Heart left ventricle (tissue), 16 donors: Measurements from ENCODE around the gene AHSG. TPM values are rescaled to one million over a fixed set of nuclear protein-coding genes. Genes with fewer than 3 reads are reported as not detected.

ENCODE experiments used
- ATAC-seq, 4 donors: fragments of 200-7000 bp; cut with Tn5 transposase; one replicate each; pipeline ENCODE4 v1.9.1; 2020 to 2022; ENCODE audit warnings: moderate library complexity in 4 of 4, mild to moderate bottlenecking in 3 of 4, moderate number of reproducible peaks in 1 of 4
- DNase-seq, 5 donors: peaks; one replicate each; pipeline ENCODE4 v3.0.0-alpha.2; 2020
- H3K27ac ChIP-seq, 12 donors: fragments of 200-600 bp; sonication (generic) in 4 of 12; one replicate each; pipeline versions ENCODE4 v1.5.0 to v1.8.0; 2016 to 2022; ENCODE audit warnings: mild to moderate bottlenecking in 2 of 12
- H3K27me3 ChIP-seq, 9 donors: fragments of 200-600 bp; sonication (generic) in 2 of 9; one replicate each; pipeline versions ENCODE4 v1.5.1 to v1.8.0; 2016 to 2022; ENCODE audit warnings: mild to moderate bottlenecking in 3 of 9
- H3K36me3 ChIP-seq, 9 donors: fragments of 200-600 bp; sonication (generic) in 2 of 9; one replicate each; pipeline versions ENCODE4 v1.5.0 to v1.8.0; 2018 to 2022; ENCODE audit warnings: mild to moderate bottlenecking in 2 of 9
- H3K4me1 ChIP-seq, 12 donors: fragments of 200-600 bp; sonication (generic) in 4 of 12; one replicate each; pipeline versions ENCODE4 v1.5.0 to v1.8.0; 2016 to 2022; ENCODE audit warnings: mild to moderate bottlenecking in 3 of 12
- H3K4me3 ChIP-seq, 12 donors: fragments of 200-600 bp; sonication (generic) in 4 of 12; one replicate each; pipeline versions ENCODE4 v1.5.0 to v1.8.0; 2017 to 2022; ENCODE audit warnings: mild to moderate bottlenecking in 9 of 12, moderate library complexity in 4 of 12
- H3K9me3 ChIP-seq, 12 donors: fragments of 200-600 bp; sonication (generic) in 4 of 12; one replicate each; pipeline versions ENCODE4 v1.5.0 to v1.8.0; 2016 to 2022; ENCODE audit warnings: mild to moderate bottlenecking in 1 of 12
- CTCF ChIP-seq, 12 donors: fragments of 200-600 bp; sonication (generic) in 4 of 12; IDR thresholded peaks; one replicate each; pipeline versions ENCODE4 v1.5.0 to v1.8.0; 2018 to 2022; ENCODE audit warnings: antibody characterized with exemption in 12 of 12, mild to moderate bottlenecking in 5 of 12
- POLR2A ChIP-seq, 2 donors: fragments of 450-650 bp; IDR thresholded peaks; one replicate each; pipeline ENCODE4 v1.6.1; 2017; ENCODE audit warnings: antibody characterized with exemption in 2 of 2, mild to moderate bottlenecking in 2 of 2, moderate library complexity in 2 of 2
- WGBS, 4 donors: extraction: QIAGEN DNeasy Blood & Tissue Kit in 2 of 4; methylation state at CpG; one replicate each; pipeline versions ENCODE4 v1.1.5 to v1.1.7; 2013 to 2018; 5-methylcytosine and 5-hydroxymethylcytosine counted together
- intact Hi-C, 10 donors: fragments of 100-400 bp; cut with DNase I; formaldehyde crosslinking; loops; one replicate each; pipeline versions ENCODE4 v1.11.1 to v1.14.2; 2022
- polyA plus RNA-seq, 2 donors: library from polyadenylated mRNA; stranded (reverse); fragments of 200-250 nt; gene quantifications; one replicate each; pipeline ENCODE4 v1.2.3, GENCODE V29; 2013
- total RNA-seq, 9 donors: library from RNA; depleted of rRNA in 2 of 9; stranded (reverse); fragments of >200 nt in 2 of 9; fragmentation: NEBNext Ultra II Directional in 3 of 9; extraction: Animal tissue kit (Norgen Biotek cat#: 25700) in 3 of 9; gene quantifications; one replicate each; pipeline versions ENCODE4 v1.1.0 to v1.2.4, GENCODE V29; 2016 to 2023
- donor health status: ischemic (EF 13 %, LVEDD 7.1; RV severe dilation, severe dysfunction).
- donor health status: healthy with polysubstance abuse.
- donor health status: DM: no; HTN: yes; CAD: no.
- donor health status: DM: no; HTN: no; CAD: no.
- donor health status: ischemic (EF 25% LVEDD 6.9; RV normal size, moderate dysfunction).
- donor health status: ischemic (EF 25% LVEDD 5.7; RV mildly dilated, moderate dysfunction).
- donor health status: healthy.
- donor health status: DM: yes; HTN: yes; CAD: no.
- donor health status: ischemic (EF 35%, LVEDD 5.7; RV mildly dilated, moderate dysfunction).
- donor health status: nonischemic (EF 11% LVEDD 7.7; RV severe dilation, severe dysfunction).
- donor health status: DM: yes; HTN: yes; CAD: no.
- donor health status: PGD.
- donor health status: ischemic (EF 29% LVEDD 5.4; RV normal size, mild dysfunction).
- donor health status: nonischemic (EF 23%, LVEDD 6.1; RV moderate dilation, normal function).

AHSG gene
- total and polyA plus RNA-seq, 11 donors: 0.06 TPM; not detected in 10

GRCh38 chr3:186621894-186622650 is 9.2 kb downstream of the AHSG start:
- intact Hi-C loops: no loop called here
- TF ChIP-seq POLR2A (IDR thresholded peaks at IDR 0.05): no peak
- no peak for TF ChIP-seq CTCF (IDR thresholded peaks at IDR 0.05)
- DNase-seq (no peak), ATAC-seq (no peak)
- no peak overlapping the region for H3K4me3 ChIP-seq
- H3K27me3 ChIP-seq: peaks cover 0 to 25% (median 0%) of the 10 kb centered on the region in 9 donors
- H3K36me3 ChIP-seq: no peaks in the 10 kb centered on the region
- H3K4me1 ChIP-seq: peaks cover 0 to 5% (median 1%) of the 10 kb centered on the region in 12 donors
- 75 to 82% (median 78%) methylated on average over 7 of the region's 7 CpGs for WGBS, 4 donors
- H3K9me3 ChIP-seq: no peaks in the 10 kb centered on the region
- H3K27ac ChIP-seq: no peak overlapping the region

- DNase-seq (no peak), ATAC-seq (no peak)
- H3K4me3 ChIP-seq: no peak overlapping the region
- intact Hi-C loops: no loop called here
- H3K36me3 ChIP-seq: no peaks in the 10 kb centered on the region
- no peak for TF ChIP-seq CTCF (IDR thresholded peaks at IDR 0.05)
- TF ChIP-seq POLR2A (IDR thresholded peaks at IDR 0.05): no peak
- H3K27me3 ChIP-seq: peaks cover 0 to 20% (median 0%) of the 10 kb centered on the region in 9 donors
- no peaks in the 10 kb centered on the region for H3K9me3 ChIP-seq
- 39 to 53% (median 46%) methylated on average over 2 of the region's 2 CpGs for WGBS, 4 donors
- no peaks in the 10 kb centered on the region for H3K4me1 ChIP-seq
- no peak overlapping the region for H3K27ac ChIP-seq
Measured at GRCh38 chr3:186622651-186623310, 9.9 kb downstream of the AHSG start.

GRCh38 chr3:186624598-186624997 is 11.7 kb downstream of the AHSG start:
- intact Hi-C loops: no loop called here
- 74 to 85% (median 78%) methylated on average over 4 of the region's 4 CpGs for WGBS, 4 donors
- DNase-seq (no peak), ATAC-seq (no peak)
- TF ChIP-seq POLR2A (IDR thresholded peaks at IDR 0.05): no peak
- no peak for TF ChIP-seq CTCF (IDR thresholded peaks at IDR 0.05)
- H3K4me1 ChIP-seq: no peaks in the 10 kb centered on the region
- H3K9me3 ChIP-seq: no peaks in the 10 kb centered on the region
- no peak overlapping the region for H3K4me3 ChIP-seq
- no peaks in the 10 kb centered on the region for H3K36me3 ChIP-seq
- peaks cover 0 to 13% (median 0%) of the 10 kb centered on the region in 9 donors for H3K27me3 ChIP-seq
- H3K27ac ChIP-seq: no peak overlapping the region

- TF ChIP-seq CTCF (IDR thresholded peaks at IDR 0.05): no peak
- no peak for TF ChIP-seq POLR2A (IDR thresholded peaks at IDR 0.05)
- intact Hi-C loops: loop anchor here in 1 of 10 donors (5.0 kb wide), 1 partner anchor 192 kb away; no protein-coding TSS in a partner anchor
- 44 to 61% (median 52%) methylated on average over 4 of the region's 4 CpGs for WGBS, 4 donors
- Histone ChIP-seq H3K4me3 (no peak overlapping the region), H3K9me3 (no peaks in the 10 kb centered on the region), H3K27ac (no peak overlapping the region), H3K27me3 (peaks cover 0 to 10% (median 0%) of the 10 kb centered on the region in 9 donors), H3K36me3 (no peaks in the 10 kb centered on the region), H3K4me1 (no peaks in the 10 kb centered on the region)
- ATAC-seq: no peak
- no peak for DNase-seq
Measured at GRCh38 chr3:186625600-186626042, 12.8 kb downstream of the AHSG start.
